Sigmoid colon (tissue), 7 donors: ENCODE data around the gene CRTC1. TPM values are rescaled to one million over a fixed set of nuclear protein-coding genes. Genes with fewer than 3 reads are reported as not detected.

ENCODE experiments used
- DNase-seq: peaks from one replicate; pipeline ENCODE4 v3.0.0-alpha.2; 2019
- H3K27ac ChIP-seq, 4 donors: fragments of 200-600 bp; sonication (generic); one replicate each; pipeline ENCODE4 v1.5.1; 2016 to 2019; ENCODE audit warnings: mild to moderate bottlenecking in 1 of 4
- H3K27me3 ChIP-seq, 3 donors: fragments of 200-600 bp; sonication (generic); one replicate each; pipeline ENCODE4 v1.5.1; 2019; ENCODE audit warnings: mild to moderate bottlenecking in 1 of 3
- H3K36me3 ChIP-seq, 4 donors: fragments of 200-600 bp; sonication (generic); one replicate each; pipeline ENCODE4 v1.5.1; 2016 to 2019
- H3K4me1 ChIP-seq, 4 donors: fragments of 200-600 bp; sonication (generic); one replicate each; pipeline ENCODE4 v1.5.1; 2017 to 2019
- H3K4me3 ChIP-seq, 4 donors: fragments of 200-600 bp; sonication (generic); one replicate each; pipeline ENCODE4 v1.5.1; 2017 to 2019; ENCODE audit warnings: mild to moderate bottlenecking in 2 of 4, moderate library complexity in 1 of 4
- H3K9me3 ChIP-seq, 4 donors: fragments of 200-600 bp in 3 of 4; sonication (generic) in 3 of 4; one replicate each; pipeline versions ENCODE4 v1.5.1 to v1.6.1; 2013 to 2019
- EP300 ChIP-seq, 4 donors: sonication (generic); formaldehyde crosslinking; IDR thresholded peaks; one replicate each; pipeline ENCODE4 v1.6.1; 2017; ENCODE audit warnings: antibody characterized with exemption in 4 of 4
- POLR2A ChIP-seq, 2 donors: fragments of 450-650 bp; IDR thresholded peaks; one replicate each; pipeline ENCODE4 v1.6.1; 2016; ENCODE audit warnings: antibody characterized with exemption in 2 of 2, mild to moderate bottlenecking in 2 of 2, moderate library complexity in 2 of 2
- POLR2AphosphoS5 ChIP-seq, 4 donors: sonication (generic); formaldehyde crosslinking; IDR thresholded peaks; one replicate each; pipeline ENCODE4 v1.6.1; 2017; ENCODE audit warnings: antibody characterized with exemption in 4 of 4
- WGBS, 2 donors: extraction: QIAGEN DNeasy Blood & Tissue Kit; methylation state at CpG; one replicate each; pipeline ENCODE4 v1.1.7; 2013; 5-methylcytosine and 5-hydroxymethylcytosine counted together
- intact Hi-C: fragments of 100-400 bp; cut with DNase I; formaldehyde crosslinking; loops from one replicate; pipeline ENCODE4 v1.15.1; 2023
- polyA plus RNA-seq, 3 donors: library from polyadenylated mRNA; stranded (reverse); fragments of 200-250 nt; gene quantifications; one replicate each; pipeline ENCODE4 v1.2.3, GENCODE V29; 2013
- total RNA-seq, 4 donors: library from RNA; depleted of rRNA; stranded (reverse); fragments of >200 nt; gene quantifications; one replicate each; pipeline ENCODE4 v1.1.0, GENCODE V29; 2016
- TF ChIP-seq, protein P1 (sequence below), 4 experiments: fragments of 450-650 bp in 3 of 4; fragments of 200-600 bp in 1 of 4; IDR thresholded peaks; one replicate each; pipeline ENCODE4 v1.5.1; 2016 to 2019; ENCODE audit warnings: antibody characterized with exemption in 4 of 4, mild to moderate bottlenecking in 3 of 4, moderate library complexity in 2 of 4
- donor health status: healthy with polysubstance abuse.
- donor health status: Bipolar disorder and iron deficiency.
- donor health status: healthy.

Gene CRTC1
- total and polyA plus RNA-seq, 7 donors: 2.5 to 8.9 (median 3.6) TPM

DNA sequence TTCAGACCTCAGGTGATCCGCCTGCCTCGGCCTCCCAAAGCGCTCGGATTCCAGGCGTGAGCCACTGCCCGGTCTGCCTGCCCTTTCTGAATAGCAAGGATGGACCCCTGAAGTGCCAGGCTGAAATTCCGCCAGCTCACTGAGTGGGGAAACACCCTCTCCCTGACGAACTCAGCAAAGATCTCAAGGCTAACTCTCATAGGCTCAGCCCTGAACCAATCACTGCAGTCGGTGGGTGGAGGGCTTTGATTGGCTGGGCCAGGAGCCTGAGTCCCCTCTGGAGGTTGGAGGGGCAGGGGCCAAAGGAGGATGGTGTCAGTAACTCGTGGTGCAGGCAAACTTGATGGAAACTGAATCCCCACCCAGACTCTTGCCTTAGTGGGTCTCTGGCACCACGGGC, 118.9 kb downstream of the CRTC1 start:
- Histone ChIP-seq H3K9me3 (no peaks in the 10 kb centered on the region), H3K36me3 (no peaks in the 10 kb centered on the region), H3K27ac (no peak overlapping the region), H3K4me1 (no peaks in the 10 kb centered on the region), H3K27me3 (peaks cover 5 to 55% (median 10%) of the 10 kb centered on the region in 3 donors), H3K4me3 (no peak overlapping the region)
- WGBS, 2 donors: 77 to 81% methylated on average over 11 of the region's 11 CpGs
- no peak for DNase-seq
- intact Hi-C loops: no loop called here
- TF ChIP-seq EP300 (IDR thresholded peaks at IDR 0.05): no peak
- TF ChIP-seq POLR2A (IDR thresholded peaks at IDR 0.05): no peak
- no peak for TF ChIP-seq POLR2AphosphoS5 (IDR thresholded peaks at IDR 0.05)
- TF ChIP-seq, protein P1, sequence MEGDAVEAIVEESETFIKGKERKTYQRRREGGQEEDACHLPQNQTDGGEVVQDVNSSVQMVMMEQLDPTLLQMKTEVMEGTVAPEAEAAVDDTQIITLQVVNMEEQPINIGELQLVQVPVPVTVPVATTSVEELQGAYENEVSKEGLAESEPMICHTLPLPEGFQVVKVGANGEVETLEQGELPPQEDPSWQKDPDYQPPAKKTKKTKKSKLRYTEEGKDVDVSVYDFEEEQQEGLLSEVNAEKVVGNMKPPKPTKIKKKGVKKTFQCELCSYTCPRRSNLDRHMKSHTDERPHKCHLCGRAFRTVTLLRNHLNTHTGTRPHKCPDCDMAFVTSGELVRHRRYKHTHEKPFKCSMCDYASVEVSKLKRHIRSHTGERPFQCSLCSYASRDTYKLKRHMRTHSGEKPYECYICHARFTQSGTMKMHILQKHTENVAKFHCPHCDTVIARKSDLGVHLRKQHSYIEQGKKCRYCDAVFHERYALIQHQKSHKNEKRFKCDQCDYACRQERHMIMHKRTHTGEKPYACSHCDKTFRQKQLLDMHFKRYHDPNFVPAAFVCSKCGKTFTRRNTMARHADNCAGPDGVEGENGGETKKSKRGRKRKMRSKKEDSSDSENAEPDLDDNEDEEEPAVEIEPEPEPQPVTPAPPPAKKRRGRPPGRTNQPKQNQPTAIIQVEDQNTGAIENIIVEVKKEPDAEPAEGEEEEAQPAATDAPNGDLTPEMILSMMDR (IDR thresholded peaks at IDR 0.05): no peak

DNA sequence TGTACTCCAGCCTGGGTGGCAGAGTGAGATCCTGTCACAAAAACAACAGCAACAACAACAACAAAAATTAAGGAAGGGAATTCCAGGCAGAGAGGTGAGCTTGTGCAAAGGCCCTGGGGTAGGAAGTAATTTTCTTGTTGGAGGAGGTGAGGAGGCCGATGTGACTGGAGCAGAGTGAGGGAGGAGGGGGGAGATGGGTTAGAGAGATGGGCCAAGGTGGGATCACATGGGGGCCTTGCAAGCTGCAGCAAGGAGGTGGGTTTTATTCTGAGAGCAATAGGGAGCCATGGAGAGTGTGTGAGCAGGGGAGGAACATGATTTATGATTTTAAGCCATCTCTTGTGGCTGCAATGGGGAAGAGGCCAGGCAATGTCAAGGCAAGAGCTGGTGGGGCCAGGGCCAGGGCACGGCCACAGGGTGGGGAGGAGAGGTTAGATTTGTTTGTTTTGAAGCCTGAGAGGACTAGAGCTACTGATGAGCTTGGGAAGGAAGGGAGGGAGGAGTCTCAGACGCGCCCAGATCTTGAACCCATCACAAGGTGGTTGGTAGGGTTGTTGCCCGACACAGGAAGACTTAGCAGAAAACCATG, 120.2 kb downstream of the CRTC1 start:
- Histone ChIP-seq H3K4me1 (no peaks in the 10 kb centered on the region), H3K36me3 (no peaks in the 10 kb centered on the region), H3K27ac (no peak overlapping the region), H3K4me3 (no peak overlapping the region), H3K27me3 (peaks cover 5 to 45% (median 6%) of the 10 kb centered on the region in 3 donors), H3K9me3 (no peaks in the 10 kb centered on the region)
- TF ChIP-seq EP300 (IDR thresholded peaks at IDR 0.05): no peak
- TF ChIP-seq POLR2A (IDR thresholded peaks at IDR 0.05): no peak
- TF ChIP-seq, protein P1 (IDR thresholded peaks at IDR 0.05): no peak
- no peak for TF ChIP-seq POLR2AphosphoS5 (IDR thresholded peaks at IDR 0.05)
- intact Hi-C loops: no loop called here
- 87 to 92% methylated on average over 5 of the region's 5 CpGs for WGBS, 2 donors
- no peak for DNase-seq

DNA sequence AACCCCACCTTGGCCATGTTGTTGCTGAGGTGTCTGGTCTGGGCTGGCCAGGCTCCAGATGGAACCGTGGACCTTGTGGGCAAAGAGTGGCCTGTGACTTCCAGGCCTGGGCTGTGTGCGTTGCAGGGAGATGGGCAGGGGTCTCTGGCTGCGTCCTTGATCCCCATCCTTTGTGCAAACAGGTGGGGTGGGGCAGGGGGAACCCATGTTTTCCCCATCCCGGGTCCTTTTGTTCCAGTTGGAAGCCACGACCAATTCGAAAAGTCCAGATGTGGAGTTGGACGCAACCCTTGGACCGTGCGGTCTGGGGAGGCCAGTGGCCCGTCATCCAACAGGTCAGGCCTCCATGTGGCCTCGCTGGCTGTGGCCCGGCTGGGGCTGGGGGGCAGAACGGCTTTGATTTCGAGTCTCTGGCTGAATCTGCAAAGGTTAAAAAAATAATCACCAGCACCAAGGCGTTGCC, 120.7 kb downstream of the CRTC1 start:
- no peaks in the 10 kb centered on the region for H3K9me3 ChIP-seq
- intact Hi-C loops: no loop called here
- no peak for TF ChIP-seq EP300 (IDR thresholded peaks at IDR 0.05)
- TF ChIP-seq, protein P1 (IDR thresholded peaks at IDR 0.05): no peak
- TF ChIP-seq POLR2AphosphoS5 (IDR thresholded peaks at IDR 0.05): no peak
- no peak for TF ChIP-seq POLR2A (IDR thresholded peaks at IDR 0.05)
- DNase-seq: no peak
- peaks cover 0 to 41% (median under 1%) of the 10 kb centered on the region in 3 donors for H3K27me3 ChIP-seq
- H3K36me3 ChIP-seq: no peaks in the 10 kb centered on the region
- H3K4me3 ChIP-seq: no peak overlapping the region
- 92 to 94% methylated on average over 15 of the region's 15 CpGs for WGBS, 2 donors
- H3K4me1 ChIP-seq: no peaks in the 10 kb centered on the region
- H3K27ac ChIP-seq: no peak overlapping the region

DNA sequence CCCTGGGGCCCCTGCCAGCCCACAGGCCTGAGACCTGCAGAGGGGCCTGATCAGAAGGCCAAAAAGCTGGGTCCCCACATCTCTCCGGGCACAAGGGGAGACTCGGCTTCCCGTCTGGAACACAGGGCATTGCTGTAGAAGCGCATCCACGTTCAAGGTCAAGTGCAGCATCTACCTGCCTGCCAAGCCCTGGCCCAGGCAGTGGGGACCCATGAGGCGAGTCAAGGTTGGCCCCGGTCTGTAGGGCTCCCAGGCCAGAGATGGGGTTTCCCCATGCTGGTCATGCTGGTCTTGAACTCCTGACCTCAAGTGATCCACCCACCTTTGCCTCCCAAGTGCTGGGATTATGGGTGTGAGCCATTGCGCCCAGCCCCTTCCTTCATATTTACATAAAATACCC, 121.2 kb downstream of the CRTC1 start:
- no peak for DNase-seq
- H3K4me1 ChIP-seq: no peaks in the 10 kb centered on the region
- H3K27ac ChIP-seq: no peak overlapping the region
- intact Hi-C loops: no loop called here
- no peak overlapping the region for H3K4me3 ChIP-seq
- TF ChIP-seq POLR2A (IDR thresholded peaks at IDR 0.05) (no peak), EP300 (IDR thresholded peaks at IDR 0.05) (no peak), POLR2AphosphoS5 (IDR thresholded peaks at IDR 0.05) (no peak)
- TF ChIP-seq, protein P1 (IDR thresholded peaks at IDR 0.05): no peak
- peaks cover 0 to 37% (median 0%) of the 10 kb centered on the region in 3 donors for H3K27me3 ChIP-seq
- H3K9me3 ChIP-seq: no peaks in the 10 kb centered on the region
- WGBS, 2 donors: 91 to 93% methylated on average over 8 of the region's 8 CpGs
- H3K36me3 ChIP-seq: no peaks in the 10 kb centered on the region
